ENCODE measurements around the gene SYNDIG1. TPM values are rescaled to one million over a fixed set of nuclear protein-coding genes. Genes with fewer than 3 reads are reported as not detected.

Gene SYNDIG1
- total RNA-seq, 1 donor from 2014 or later: 0.19 TPM

DNA sequence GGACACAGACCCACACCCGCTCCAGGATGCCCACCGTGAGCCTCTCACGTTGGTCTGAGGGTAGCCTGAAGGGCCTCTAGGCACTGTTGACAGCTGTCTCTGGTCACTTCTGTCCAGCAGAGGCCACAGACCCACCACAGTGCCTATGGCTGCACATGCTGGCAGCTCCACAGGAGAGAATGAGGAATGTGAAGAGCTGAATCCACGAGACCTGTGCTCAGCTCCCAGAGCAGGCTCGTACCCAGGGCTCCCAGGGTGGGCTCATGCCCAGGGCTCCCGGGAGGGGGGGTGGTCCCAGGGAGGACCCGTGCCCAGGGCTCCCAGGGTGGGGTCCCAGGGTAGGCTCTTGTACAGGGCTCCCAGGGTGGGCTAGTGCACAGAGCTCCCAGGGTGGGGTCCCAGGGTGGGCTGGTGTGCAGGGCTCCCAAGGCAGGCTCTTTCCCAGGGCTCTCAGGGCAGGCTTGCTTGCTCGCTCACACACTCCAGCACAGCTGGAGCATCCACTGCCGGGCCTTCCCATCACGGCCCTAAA is 201.0 kb downstream of the SYNDIG1 start:
- peaks cover 4% of the 10 kb centered on the region for H3K27me3 Mint-ChIP-seq
- H3K4me1 Mint-ChIP-seq (ENCODE audit: low read depth): no peaks in the 10 kb centered on the region
- no peak overlapping the region for H3K4me3 Mint-ChIP-seq (ENCODE audit: low read depth)
- no peaks in the 10 kb centered on the region for H3K9me3 Mint-ChIP-seq (ENCODE audit: low read depth)
- TF ChIP-seq, protein P1, sequence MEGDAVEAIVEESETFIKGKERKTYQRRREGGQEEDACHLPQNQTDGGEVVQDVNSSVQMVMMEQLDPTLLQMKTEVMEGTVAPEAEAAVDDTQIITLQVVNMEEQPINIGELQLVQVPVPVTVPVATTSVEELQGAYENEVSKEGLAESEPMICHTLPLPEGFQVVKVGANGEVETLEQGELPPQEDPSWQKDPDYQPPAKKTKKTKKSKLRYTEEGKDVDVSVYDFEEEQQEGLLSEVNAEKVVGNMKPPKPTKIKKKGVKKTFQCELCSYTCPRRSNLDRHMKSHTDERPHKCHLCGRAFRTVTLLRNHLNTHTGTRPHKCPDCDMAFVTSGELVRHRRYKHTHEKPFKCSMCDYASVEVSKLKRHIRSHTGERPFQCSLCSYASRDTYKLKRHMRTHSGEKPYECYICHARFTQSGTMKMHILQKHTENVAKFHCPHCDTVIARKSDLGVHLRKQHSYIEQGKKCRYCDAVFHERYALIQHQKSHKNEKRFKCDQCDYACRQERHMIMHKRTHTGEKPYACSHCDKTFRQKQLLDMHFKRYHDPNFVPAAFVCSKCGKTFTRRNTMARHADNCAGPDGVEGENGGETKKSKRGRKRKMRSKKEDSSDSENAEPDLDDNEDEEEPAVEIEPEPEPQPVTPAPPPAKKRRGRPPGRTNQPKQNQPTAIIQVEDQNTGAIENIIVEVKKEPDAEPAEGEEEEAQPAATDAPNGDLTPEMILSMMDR (IDR thresholded peaks at IDR 0.05; ENCODE audit: unreplicated experiment): no peak
- no peak overlapping the region for H3K27ac Mint-ChIP-seq
- H3K36me3 Mint-ChIP-seq (ENCODE audit: insufficient read depth): no peaks in the 10 kb centered on the region
- DNase-seq (ENCODE audit: low spot score, unreplicated experiment): no peak

DNA sequence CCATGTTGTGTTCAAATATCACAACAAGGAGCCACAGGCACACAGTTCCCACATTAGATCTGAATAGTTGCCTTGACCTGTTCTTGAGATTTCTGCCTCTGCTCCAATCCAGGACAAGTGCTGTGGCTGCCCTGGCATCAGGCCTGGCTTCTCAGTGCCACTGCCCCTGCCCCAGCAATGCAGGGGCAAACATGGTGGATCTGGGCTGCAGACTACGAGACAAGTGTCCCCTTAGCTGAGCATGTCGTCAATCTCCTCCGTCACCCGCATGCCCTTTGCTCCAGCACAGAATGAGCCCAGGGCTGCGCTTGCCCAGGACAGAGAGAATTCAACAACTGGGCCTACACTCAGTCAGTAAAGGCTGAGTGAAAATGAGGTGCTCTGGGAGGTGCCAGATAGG is 201.6 kb downstream of the SYNDIG1 start:
- TF ChIP-seq, protein P1 (IDR thresholded peaks at IDR 0.05; ENCODE audit: unreplicated experiment): no peak
- Mint-ChIP-seq H3K9me3 (ENCODE audit: low read depth) (no peaks in the 10 kb centered on the region), H3K4me1 (ENCODE audit: low read depth) (no peaks in the 10 kb centered on the region), H3K4me3 (ENCODE audit: low read depth) (no peak overlapping the region), H3K27ac (no peak overlapping the region), H3K27me3 (peaks cover 4% of the 10 kb centered on the region), H3K36me3 (ENCODE audit: insufficient read depth) (no peaks in the 10 kb centered on the region)
- no peak for DNase-seq (ENCODE audit: low spot score, unreplicated experiment)

DNA sequence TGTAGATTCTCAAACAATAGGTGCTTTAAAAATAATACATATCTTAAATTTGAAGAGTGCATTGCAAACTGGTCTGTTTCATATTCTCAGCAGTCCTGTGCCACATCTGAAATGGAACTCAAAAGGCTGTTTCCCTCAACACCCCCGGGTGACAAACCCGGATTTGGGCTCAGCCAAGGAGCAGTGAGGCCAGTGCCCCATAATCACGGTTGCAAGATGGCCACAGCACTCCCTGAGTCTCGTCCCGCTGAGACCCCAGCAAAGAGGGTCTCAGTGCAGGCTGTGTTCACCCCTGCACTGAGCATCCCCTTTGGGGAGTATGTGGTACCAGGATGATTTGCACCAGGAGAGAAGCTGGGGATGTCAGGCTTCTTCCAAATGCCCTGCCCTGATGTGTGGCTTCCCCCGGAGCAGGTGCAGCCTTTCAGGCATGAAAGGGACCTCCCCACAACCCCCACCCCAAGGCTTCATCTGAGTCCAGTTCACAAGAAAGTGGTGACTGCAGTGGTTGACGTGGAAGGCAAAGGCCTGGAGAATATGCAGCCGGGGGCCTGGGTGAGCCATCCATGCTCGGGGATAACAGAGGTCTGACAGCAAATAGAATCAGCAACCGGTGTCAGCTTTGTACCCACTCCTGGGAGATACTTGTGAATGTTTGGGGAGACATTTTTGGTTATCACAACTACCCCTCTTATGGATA is 202.9 kb downstream of the SYNDIG1 start:
- no peaks in the 10 kb centered on the region for H3K36me3 Mint-ChIP-seq (ENCODE audit: insufficient read depth)
- H3K4me3 Mint-ChIP-seq (ENCODE audit: low read depth): no peak overlapping the region

DNA sequence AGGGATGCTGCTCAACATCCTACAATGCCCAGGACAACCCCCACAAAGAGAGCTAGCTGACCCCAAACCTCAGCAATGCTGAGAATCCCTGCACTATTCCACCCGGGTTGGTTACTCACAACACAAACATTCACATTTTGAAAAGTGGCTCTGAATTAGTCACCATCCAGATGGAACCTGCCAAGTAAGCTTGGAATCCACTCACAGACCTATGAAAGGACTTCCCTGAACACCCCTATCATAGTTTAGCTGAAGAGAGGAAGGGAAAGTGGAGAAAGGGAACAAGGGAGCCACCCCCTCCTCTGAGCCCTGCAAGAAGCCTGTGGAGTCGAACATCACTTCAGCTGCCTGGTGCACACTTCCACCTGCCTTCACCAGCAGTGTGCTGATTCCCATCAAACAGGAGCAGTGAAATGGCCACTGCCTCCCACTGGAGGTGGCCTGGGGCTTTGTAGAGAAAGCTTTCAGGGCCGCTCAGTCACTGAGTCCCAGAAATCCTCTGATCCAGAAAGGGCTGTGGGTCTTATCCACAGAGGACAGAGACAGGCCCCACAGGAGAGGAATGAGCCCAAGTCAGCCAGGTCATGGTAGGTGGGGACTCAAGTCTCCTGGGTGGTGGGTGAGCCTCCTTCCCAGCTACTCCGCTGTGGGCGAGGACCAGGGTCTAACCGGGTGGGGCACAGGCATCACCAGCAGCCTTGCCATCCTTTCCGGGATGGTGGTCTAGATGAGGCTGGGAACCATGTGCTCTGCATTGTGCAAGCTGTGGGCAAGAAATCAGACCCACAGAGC is 203.7 kb downstream of the SYNDIG1 start:
- Mint-ChIP-seq H3K4me1 (ENCODE audit: low read depth) (peaks cover 8% of the 10 kb centered on the region), H3K9me3 (ENCODE audit: low read depth) (no peaks in the 10 kb centered on the region), H3K27ac (no peak overlapping the region), H3K4me3 (ENCODE audit: low read depth) (no peak overlapping the region), H3K36me3 (ENCODE audit: insufficient read depth) (no peaks in the 10 kb centered on the region), H3K27me3 (peaks cover 4% of the 10 kb centered on the region)
- TF ChIP-seq, protein P1 (IDR thresholded peaks at IDR 0.05; ENCODE audit: unreplicated experiment): no peak
- no peak for DNase-seq (ENCODE audit: low spot score, unreplicated experiment)

More for the DNA sequence above, 202.9 kb downstream of the SYNDIG1 start:
- H3K4me1 Mint-ChIP-seq (ENCODE audit: low read depth): peaks cover 6% of the 10 kb centered on the region
- peaks cover 4% of the 10 kb centered on the region for H3K27me3 Mint-ChIP-seq
- no peaks in the 10 kb centered on the region for H3K9me3 Mint-ChIP-seq (ENCODE audit: low read depth)
- H3K27ac Mint-ChIP-seq: no peak overlapping the region
- TF ChIP-seq, protein P1 (IDR thresholded peaks at IDR 0.05; ENCODE audit: unreplicated experiment): no peak
- no peak for DNase-seq (ENCODE audit: low spot score, unreplicated experiment)

All from progenitor cell of endocrine pancreas (in vitro differentiated cells).